H9 (cell line): Measurements from ENCODE around the gene GALNT10. TPM values are rescaled to one million over a fixed set of nuclear protein-coding genes. Genes with fewer than 3 reads are reported as not detected.

Experiments
- DNase-seq: peaks from one replicate; pipeline ENCODE4 v3.0.0-alpha.2; 2017
- H2AFZ ChIP-seq: one replicate; pipeline ENCODE4 v1.6.1; 2013; ENCODE audit warnings: mild to moderate bottlenecking, low read length, control low read depth, moderate library complexity
- H2AK5ac ChIP-seq: 2 replicates; pipeline ENCODE4 v1.6.1; 2013; ENCODE audit warnings: low read length, control low read depth, mixed read lengths; ENCODE audit not compliant: insufficient read length
- H2BK120ac ChIP-seq: one replicate; pipeline ENCODE4 v1.6.1; 2013; ENCODE audit warnings: low read depth, mild to moderate bottlenecking, low read length, control low read depth, inconsistent platforms; ENCODE audit not compliant: poor library complexity, severe bottlenecking
- H2BK12ac ChIP-seq: 2 replicates; pipeline ENCODE4 v1.6.1; 2013; ENCODE audit warnings: low read length, control low read depth, mixed read lengths, low read depth; ENCODE audit not compliant: insufficient read length
- H2BK15ac ChIP-seq: 2 replicates; pipeline ENCODE4 v1.6.1; 2013; ENCODE audit warnings: low read depth, low read length, control low read depth
- H2BK20ac ChIP-seq: one replicate; pipeline ENCODE4 v1.6.1; 2013; ENCODE audit warnings: low read depth, mild to moderate bottlenecking, low read length, control low read depth, inconsistent platforms; ENCODE audit not compliant: poor library complexity, severe bottlenecking
- H2BK5ac ChIP-seq: 2 replicates; pipeline ENCODE4 v1.6.1; 2013; ENCODE audit warnings: low read length, control low read depth, mixed read lengths; ENCODE audit not compliant: insufficient read length
- H3K14ac ChIP-seq: 2 replicates; pipeline ENCODE4 v1.6.1; 2013; ENCODE audit warnings: low read length, control low read depth; ENCODE audit not compliant: insufficient read depth
- H3K18ac ChIP-seq: 2 replicates; pipeline ENCODE4 v1.6.1; 2013; ENCODE audit warnings: low read depth, mild to moderate bottlenecking, mixed read lengths, low read length, control low read depth; ENCODE audit not compliant: insufficient read length
- H3K23ac ChIP-seq: 2 replicates; pipeline ENCODE4 v1.6.1; 2013; ENCODE audit warnings: low read length, control low read depth, mixed read lengths, low read depth; ENCODE audit not compliant: insufficient read length
- H3K23me2 ChIP-seq: 2 replicates; pipeline ENCODE4 v1.6.1; 2013; ENCODE audit warnings: low read depth, mild to moderate bottlenecking, mixed read lengths, low read length, control low read depth; ENCODE audit not compliant: insufficient read length, poor library complexity, severe bottlenecking
- H3K27ac ChIP-seq: 2 replicates; pipeline ENCODE4 v1.5.1; 2013; ENCODE audit warnings: low read length, control low read depth, mixed read lengths, low read depth; ENCODE audit not compliant: insufficient read length
- H3K27me3 ChIP-seq: 2 replicates; pipeline ENCODE4 v1.6.1; 2013; ENCODE audit warnings: low read length, control low read depth, inconsistent platforms; ENCODE audit not compliant: insufficient read depth
- H3K4ac ChIP-seq: 2 replicates; pipeline ENCODE4 v1.6.1; 2013; ENCODE audit warnings: low read depth, mild to moderate bottlenecking, control low read depth, inconsistent platforms, low read length, moderate library complexity
- H3K4me1 ChIP-seq: 2 replicates; pipeline ENCODE4 v1.6.1; 2013; ENCODE audit warnings: low read length, control low read depth, inconsistent platforms; ENCODE audit not compliant: insufficient read depth
- H3K4me2 ChIP-seq: 2 replicates; pipeline ENCODE4 v1.6.1; 2013; ENCODE audit warnings: low read length, control low read depth, mixed read lengths; ENCODE audit not compliant: insufficient read length, insufficient read depth
- H3K56ac ChIP-seq: 2 replicates; pipeline ENCODE4 v1.6.1; 2013; ENCODE audit warnings: low read depth, mild to moderate bottlenecking, mixed read lengths, low read length, control low read depth; ENCODE audit not compliant: insufficient read length
- H3K79me1 ChIP-seq: 2 replicates; pipeline ENCODE4 v1.6.1; 2013; ENCODE audit warnings: low read depth, mild to moderate bottlenecking, moderate library complexity, low read length, control low read depth, inconsistent platforms; ENCODE audit not compliant: insufficient read depth, poor library complexity, severe bottlenecking
- H3K79me2 ChIP-seq: 2 replicates; pipeline ENCODE4 v1.6.1; 2013; ENCODE audit warnings: low read length, control low read depth, inconsistent platforms; ENCODE audit not compliant: insufficient read depth
- H3K9ac ChIP-seq: 2 replicates; pipeline ENCODE4 v1.6.1; 2013; ENCODE audit warnings: low read length, control low read depth, mixed read lengths; ENCODE audit not compliant: insufficient read length; ENCODE audit errors: extremely low read depth
- H3K9me3 ChIP-seq: one replicate; pipeline ENCODE4 v1.6.1; 2013; ENCODE audit warnings: low read depth, low read length, inconsistent platforms; ENCODE audit not compliant: control insufficient read depth
- H3T11ph ChIP-seq: one replicate; pipeline ENCODE4 v1.6.1; 2013; ENCODE audit warnings: mild to moderate bottlenecking, low read length, control low read depth, inconsistent platforms
- H4K20me1 ChIP-seq: one replicate; pipeline ENCODE4 v1.6.1; 2013; ENCODE audit not compliant: control insufficient read depth, insufficient read length, insufficient read depth
- H4K5ac ChIP-seq: 2 replicates; pipeline ENCODE4 v1.6.1; 2013; ENCODE audit warnings: low read depth, mild to moderate bottlenecking, mixed read lengths, low read length, control low read depth; ENCODE audit not compliant: insufficient read length
- H4K8ac ChIP-seq: replicated peaks from 2 replicates; pipeline ENCODE4 v1.6.1; 2013; ENCODE audit warnings: low read length, control low read depth, mixed read lengths, low read depth; ENCODE audit not compliant: insufficient read length
- H4K91ac ChIP-seq: 2 replicates; pipeline ENCODE4 v1.6.1; 2013; ENCODE audit warnings: low read depth, mild to moderate bottlenecking, moderate library complexity, mixed read lengths, low read length, control low read depth; ENCODE audit not compliant: insufficient read length
- H3K27ac Mint-ChIP-seq, 3 experiments: 2 replicates in 2 of 3; 3 replicates in 1 of 3; pipeline ENCODE4 v1.8.0; 2020 to 2021; ENCODE audit warnings: mixed read lengths in 3 of 3, mild to moderate bottlenecking in 1 of 3, moderate library complexity in 1 of 3
- H3K27me3 Mint-ChIP-seq: 2 replicates; pipeline ENCODE4 v1.8.0; 2021; ENCODE audit warnings: low read depth, mild to moderate bottlenecking, moderate library complexity, mixed read lengths
- H3K36me3 Mint-ChIP-seq, 3 experiments: 2 replicates in 2 of 3; 3 replicates in 1 of 3; pipeline ENCODE4 v1.8.0; 2020 to 2021; ENCODE audit warnings: low read depth in 3 of 3, mixed read lengths in 3 of 3; ENCODE audit not compliant: insufficient read depth in 1 of 3
- H3K4me1 Mint-ChIP-seq, 2 experiments: 2 replicates each; pipeline ENCODE4 v1.8.0; 2020; ENCODE audit warnings: mixed read lengths in 2 of 2
- H3K4me3 Mint-ChIP-seq, 2 experiments: 2 replicates in 1 of 2; 3 replicates in 1 of 2; pipeline ENCODE4 v1.8.0; 2020 to 2021; ENCODE audit warnings: mild to moderate bottlenecking in 2 of 2, mixed read lengths in 2 of 2, moderate library complexity in 1 of 2
- H3K9me3 Mint-ChIP-seq, 2 experiments: 2 replicates in 1 of 2; 3 replicates in 1 of 2; pipeline ENCODE4 v1.8.0; 2020; ENCODE audit warnings: mild to moderate bottlenecking in 2 of 2, mixed read lengths in 2 of 2, moderate library complexity in 1 of 2
- WGBS: extraction: QIAGEN DNeasy Blood & Tissue Kit; methylation state at CpG from one replicate; pipeline ENCODE4 v1.1.7; 2013; ENCODE audit warnings: missing lambda C conversion rate, low lambda C conversion rate, mixed read lengths; ENCODE audit not compliant: insufficient read length; ENCODE audit errors: extremely low coverage; 5-methylcytosine and 5-hydroxymethylcytosine counted together
- total RNA-seq: library from RNA; stranded (reverse); gene quantifications from 2 replicates; pipeline ENCODE4 v1.2.1, GENCODE V29; 2021
- TF ChIP-seq, protein P1 (sequence below): fragments of 200-600 bp; sonication (generic); conservative IDR thresholded peaks from 3 replicates; pipeline ENCODE4 v1.8.0; 2021; ENCODE audit warnings: antibody characterized with exemption, mild to moderate bottlenecking

GALNT10 gene
- total RNA-seq, 1 experiment from 2014 or later = 15.4 TPM

DNA sequence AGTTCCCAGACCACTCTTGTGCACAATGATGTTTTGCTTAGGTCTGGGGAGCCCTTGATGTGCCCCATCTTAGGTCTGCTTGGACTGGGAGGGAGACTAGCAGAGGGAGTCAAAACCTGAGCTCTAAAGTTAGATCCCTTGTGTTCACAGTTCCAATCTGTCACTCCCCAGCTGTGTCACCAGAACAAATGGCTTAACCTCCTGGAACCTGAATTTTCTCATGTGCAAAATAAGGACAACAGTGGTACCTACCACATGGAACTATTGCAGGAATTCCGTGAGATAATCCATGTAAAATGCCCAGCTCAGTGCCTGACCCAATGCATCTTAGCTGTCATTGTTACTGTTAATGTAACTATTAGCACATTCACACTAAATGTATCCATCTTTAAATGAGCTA, 45.5 kb downstream of the GALNT10 start:
- TF ChIP-seq, protein P1, sequence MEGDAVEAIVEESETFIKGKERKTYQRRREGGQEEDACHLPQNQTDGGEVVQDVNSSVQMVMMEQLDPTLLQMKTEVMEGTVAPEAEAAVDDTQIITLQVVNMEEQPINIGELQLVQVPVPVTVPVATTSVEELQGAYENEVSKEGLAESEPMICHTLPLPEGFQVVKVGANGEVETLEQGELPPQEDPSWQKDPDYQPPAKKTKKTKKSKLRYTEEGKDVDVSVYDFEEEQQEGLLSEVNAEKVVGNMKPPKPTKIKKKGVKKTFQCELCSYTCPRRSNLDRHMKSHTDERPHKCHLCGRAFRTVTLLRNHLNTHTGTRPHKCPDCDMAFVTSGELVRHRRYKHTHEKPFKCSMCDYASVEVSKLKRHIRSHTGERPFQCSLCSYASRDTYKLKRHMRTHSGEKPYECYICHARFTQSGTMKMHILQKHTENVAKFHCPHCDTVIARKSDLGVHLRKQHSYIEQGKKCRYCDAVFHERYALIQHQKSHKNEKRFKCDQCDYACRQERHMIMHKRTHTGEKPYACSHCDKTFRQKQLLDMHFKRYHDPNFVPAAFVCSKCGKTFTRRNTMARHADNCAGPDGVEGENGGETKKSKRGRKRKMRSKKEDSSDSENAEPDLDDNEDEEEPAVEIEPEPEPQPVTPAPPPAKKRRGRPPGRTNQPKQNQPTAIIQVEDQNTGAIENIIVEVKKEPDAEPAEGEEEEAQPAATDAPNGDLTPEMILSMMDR = no peak
- Histone ChIP-seq H3K4me2 (no peak overlapping the region), H2BK12ac (no peak overlapping the region), H2AK5ac (no peak overlapping the region), H3K23me2 (no peaks in the 10 kb centered on the region), H3K4ac (no peak overlapping the region), H2BK120ac (no peak overlapping the region), H4K20me1 (no peaks in the 10 kb centered on the region), H3K27ac (no peak overlapping the region), H2AFZ (no peak overlapping the region), H3K9me3 (no peaks in the 10 kb centered on the region), H4K91ac (no peak overlapping the region), H3K27me3 (no peaks in the 10 kb centered on the region), H2BK20ac (no peak overlapping the region), H3K23ac (no peak overlapping the region), H2BK5ac (no peak overlapping the region), H3K14ac (no peak overlapping the region), H3K4me1 (peaks cover 3% of the 10 kb centered on the region; the same call in 1 of the 2 replicates), H3T11ph (no peak overlapping the region), H3K18ac (no peak overlapping the region), H3K56ac (no peak overlapping the region), H3K9ac (no peak overlapping the region), H2BK15ac (no peak overlapping the region), H4K8ac (no peak overlapping the region), H3K79me1 (no peaks in the 10 kb centered on the region), H3K79me2 (no peaks in the 10 kb centered on the region), H4K5ac (no peak overlapping the region)
- Mint-ChIP-seq H3K9me3 (no peaks in the 10 kb centered on the region), H3K36me3 (no peaks in the 10 kb centered on the region), H3K4me3 (no peak overlapping the region), H3K4me1 (peaks cover 31 to 42% of the 10 kb centered on the region in 2 experiments), H3K27me3 (no peaks in the 10 kb centered on the region; the same call in 1 of the 2 replicates), H3K27ac (no peak overlapping the region)
- WGBS = no CpG with 5 or more reads among the region's 1 CpG
- DNase-seq = no peak
